ENCODE results near the gene CAMSAP2. TPM values are rescaled to one million over a fixed set of nuclear protein-coding genes. Genes with fewer than 3 reads are reported as not detected.

CAMSAP2 gene
- total and polyA plus RNA-seq, 2 of the 8 experiments (the other 6 are each of a cell fraction or from before 2014, with no cell fraction given) = 4.2 to 27.6 TPM

- FAIRE-seq = no peak
- Histone ChIP-seq H2BK20ac (ENCODE audit: low read length) (no peak overlapping the region), H2BK12ac (ENCODE audit: low read depth, low read length) (no peak overlapping the region), H3K27me3 (replicated peaks in 1 of 4; ENCODE audit: control insufficient read depth in 3 of 4, extremely low read depth in 1 of 4, insufficient read depth in 3 of 4, low read length in 3 of 4) (no peaks in the 10 kb centered on the region), H3K23ac (ENCODE audit: insufficient read length) (no peak overlapping the region), H3K23me2 (ENCODE audit: low read depth, low read length) (no peaks in the 10 kb centered on the region; the same call in 1 of the 2 replicates), H3K56ac (replicated peaks; ENCODE audit: insufficient read length, low read depth, low read length) (no peak overlapping the region), H2AK5ac (ENCODE audit: low read depth, low read length) (no peak overlapping the region), H3K9me3 (ENCODE audit: insufficient read depth in 2 of 2, low read depth in 1 of 2, low read length in 1 of 2) (no peaks in the 10 kb centered on the region), H3K4me1 (replicated peaks in 1 of 4; ENCODE audit: control insufficient read depth in 3 of 4, insufficient read depth in 4 of 4, low read length in 3 of 4) (no peaks in the 10 kb centered on the region), H3K36me3 (ENCODE audit: control insufficient read depth in 2 of 4, insufficient read depth in 4 of 4, low read length in 3 of 4) (peaks cover 0 to 11% (median 0%) of the 10 kb centered on the region in 4 experiments; a peak in 1 of 8 replicates), H3K18ac (ENCODE audit: extremely low read depth, low read length) (no peak overlapping the region), H3K9ac (replicated peaks in 1 of 4; ENCODE audit: extremely low read depth in 1 of 4, low read depth in 3 of 4, low read length in 3 of 4) (no peak overlapping the region), H3K14ac (ENCODE audit: insufficient read length) (no peak overlapping the region), H4K5ac (ENCODE audit: insufficient read length, low read depth, low read length) (no peak overlapping the region), H3K4me2 (ENCODE audit: insufficient read depth in 1 of 2, low read depth in 2 of 2, low read length in 2 of 2) (no peak overlapping the region), H3K79me1 (ENCODE audit: low read depth, low read length) (no peaks in the 10 kb centered on the region), H3K4me3 (ENCODE audit: extremely low read depth in 1 of 4, insufficient read depth in 2 of 4, low read depth in 3 of 4, low read length in 4 of 4) (no peak overlapping the region), H4K20me1 (replicated peaks in 1 of 2; ENCODE audit: control insufficient read depth in 1 of 2, insufficient read depth in 2 of 2, low read length in 2 of 2) (no peaks in the 10 kb centered on the region), H2BK5ac (ENCODE audit: low read depth, low read length) (no peak overlapping the region), H2BK15ac (ENCODE audit: low read length) (no peak overlapping the region), H4K8ac (ENCODE audit: extremely low read depth, insufficient read depth, low read length) (no peak overlapping the region), H4K91ac (replicated peaks; ENCODE audit: insufficient read length, low read length) (no peak overlapping the region), H3K27ac (ENCODE audit: low read depth, low read length) (no peak overlapping the region), H2BK120ac (replicated peaks; ENCODE audit: low read depth, low read length) (no peak overlapping the region), H2AFZ (ENCODE audit: low read length) (no peak overlapping the region), H3K4ac (replicated peaks; ENCODE audit: insufficient read length, low read depth, low read length) (no peak overlapping the region), H3K79me2 (ENCODE audit: control insufficient read depth in 1 of 2, insufficient read depth in 2 of 2, low read length in 2 of 2) (no peaks in the 10 kb centered on the region)
- DNase-seq (ENCODE audit: low read depth in 1 of 2, low spot score in 2 of 2) = no peak
- TF ChIP-seq CHD2 (IDR thresholded peaks at IDR 0.05; ENCODE audit: low read length) (no peak), BCL11A (IDR thresholded peaks at IDR 0.05; ENCODE audit: low read depth in 2 of 2, low read length in 2 of 2) (no peak), BRCA1 (IDR thresholded peaks at IDR 0.05; ENCODE audit: low read depth, low read length) (no peak), EP300 (IDR thresholded peaks at IDR 0.05; ENCODE audit: borderline replicate concordance in 1 of 2, low read depth in 2 of 2, low read length in 2 of 2) (no peak), TBP (IDR thresholded peaks at IDR 0.05; ENCODE audit: low read depth, low read length) (no peak)
- ChIA-PET POLR2A (ENCODE audit: partially characterized antibody) (no interaction called here), CTCF (ENCODE audit: partially characterized antibody) (interaction anchor here (0.6 kb wide), 1 partner anchor 196 kb away, joined by 3 read pairs; no protein-coding TSS in a partner anchor)
- 94% methylated on average over 2 of the region's 2 CpGs; no CpG with 5 or more reads in 1 of the 2 experiments for WGBS, 2 experiments (ENCODE audit: extremely low coverage in 1 of 2, insufficient coverage in 1 of 2, insufficient read length in 1 of 2, insufficient replicate concordance in 2 of 2, low coverage in 1 of 2, low lambda C conversion rate in 2 of 2, missing lambda C conversion rate in 1 of 2)
Measured at GRCh38 chr1:200819726-200820125, 81.0 kb downstream of the CAMSAP2 start.
